Stimulated activated naive B cell treated with anti-CD40 and anti-IgM and Interleukin-4, amounts not matched to agents 10 μg/mL and 1 μg/mL and 100 μg/mL, for 72 hours (primary cell): Measurements from ENCODE around the gene TOMM20.

Experiments used
- ATAC-seq, 2 donors: fragments of 150-1000 bp; cut with Tn5 transposase; replicated peaks; 2 replicates each; pipeline ENCODE4 v1.10.0; 2021; ENCODE audit warnings: moderate library complexity in 1 of 2
- DNase-seq: peaks from one replicate; pipeline ENCODE4 v3.0.0; 2021
- H3K27ac Mint-ChIP-seq: one replicate; pipeline ENCODE4 v1.8.0; 2022; ENCODE audit warnings: mild to moderate bottlenecking, mixed read lengths
- H3K27me3 Mint-ChIP-seq, 2 donors: one replicate each; pipeline ENCODE4 v1.8.0; 2022; ENCODE audit warnings: mixed read lengths in 2 of 2
- H3K36me3 Mint-ChIP-seq, 2 donors: one replicate each; pipeline ENCODE4 v1.8.0; 2022; ENCODE audit warnings: mixed read lengths in 2 of 2, mild to moderate bottlenecking in 1 of 2
- H3K4me1 Mint-ChIP-seq, 2 donors: one replicate each; pipeline ENCODE4 v1.8.0; 2022; ENCODE audit warnings: mixed read lengths in 2 of 2, mild to moderate bottlenecking in 1 of 2
- H3K4me3 Mint-ChIP-seq, 2 donors: one replicate each; pipeline ENCODE4 v1.8.0; 2022; ENCODE audit warnings: mild to moderate bottlenecking in 2 of 2, mixed read lengths in 2 of 2, moderate library complexity in 1 of 2
- H3K9me3 Mint-ChIP-seq, 2 donors: one replicate each; pipeline ENCODE4 v1.8.0; 2022; ENCODE audit warnings: mixed read lengths in 2 of 2, mild to moderate bottlenecking in 1 of 2

The TOMM20 gene

GRCh38 chr1:235127732-235128455 is 743 bp downstream of the TOMM20 start:
- no peak for DNase-seq
- Mint-ChIP-seq H3K27me3 (no peaks in the 10 kb centered on the region), H3K36me3 (peaks cover 29 to 37% of the 10 kb centered on the region in 2 donors), H3K27ac (peak overlapping the region; percentile 99), H3K9me3 (no peaks in the 10 kb centered on the region), H3K4me3 (peak overlapping the region; percentile 96), H3K4me1 (peaks cover 17 to 43% of the 10 kb centered on the region in 2 donors)
- ATAC-seq, result peak; percentile 8 to 17

GRCh38 chr1:235127203-235127602 is 1.4 kb downstream of the TOMM20 start:
- Mint-ChIP-seq H3K4me3 (peak overlapping the region; percentile 96), H3K27me3 (no peaks in the 10 kb centered on the region), H3K36me3 (peaks cover 25 to 36% of the 10 kb centered on the region in 2 donors), H3K9me3 (no peaks in the 10 kb centered on the region), H3K27ac (no peak overlapping the region), H3K4me1 (peaks cover 20 to 50% of the 10 kb centered on the region in 2 donors)
- ATAC-seq, result no peak
- DNase-seq, result no peak

- peaks cover 35 to 37% of the 10 kb centered on the region in 2 donors for H3K36me3 Mint-ChIP-seq
- DNase-seq, result no peak
- no peaks in the 10 kb centered on the region for H3K27me3 Mint-ChIP-seq
- H3K4me1 Mint-ChIP-seq, result peaks cover 20 to 50% of the 10 kb centered on the region in 2 donors
- H3K27ac Mint-ChIP-seq, result no peak overlapping the region
- ATAC-seq, result no peak
- no peak overlapping the region for H3K4me3 Mint-ChIP-seq
- no peaks in the 10 kb centered on the region for H3K9me3 Mint-ChIP-seq
Measured at GRCh38 chr1:235124665-235125064, 4.0 kb downstream of the TOMM20 start.

- DNase-seq (no peak), ATAC-seq (no peak)
- Mint-ChIP-seq H3K4me3 (no peak overlapping the region), H3K36me3 (peaks cover 35 to 38% of the 10 kb centered on the region in 2 donors), H3K27ac (no peak overlapping the region), H3K27me3 (no peaks in the 10 kb centered on the region), H3K4me1 (peaks cover 20 to 50% of the 10 kb centered on the region in 2 donors), H3K9me3 (no peaks in the 10 kb centered on the region)
Measured at GRCh38 chr1:235124111-235124510, 4.5 kb downstream of the TOMM20 start.

- no peak overlapping the region for H3K27ac Mint-ChIP-seq
- peaks cover 15 to 43% of the 10 kb centered on the region in 2 donors for H3K4me1 Mint-ChIP-seq
- no peak for ATAC-seq
- no peaks in the 10 kb centered on the region for H3K9me3 Mint-ChIP-seq
- H3K27me3 Mint-ChIP-seq, result no peaks in the 10 kb centered on the region
- H3K36me3 Mint-ChIP-seq, result peaks cover 29 to 35% of the 10 kb centered on the region in 2 donors
- no peak overlapping the region for H3K4me3 Mint-ChIP-seq
- no peak for DNase-seq
Measured at GRCh38 chr1:235122348-235122747, 6.3 kb downstream of the TOMM20 start.

GRCh38 chr1:235113183-235113917 is 15.3 kb downstream of the TOMM20 start:
- ATAC-seq (no peak), DNase-seq (no peak)
- H3K36me3 Mint-ChIP-seq, result peaks cover 41 to 57% of the 10 kb centered on the region in 2 donors
- no peaks in the 10 kb centered on the region for H3K27me3 Mint-ChIP-seq
- H3K27ac Mint-ChIP-seq, result no peak overlapping the region
- H3K9me3 Mint-ChIP-seq, result no peaks in the 10 kb centered on the region
- H3K4me1 Mint-ChIP-seq, result no peaks in the 10 kb centered on the region
- H3K4me3 Mint-ChIP-seq, result no peak overlapping the region

GRCh38 chr1:235112297-235113182 is 16.1 kb downstream of the TOMM20 start:
- H3K4me1 Mint-ChIP-seq, result no peaks in the 10 kb centered on the region
- no peak for DNase-seq
- ATAC-seq, result no peak
- H3K36me3 Mint-ChIP-seq, result peaks cover 44 to 62% of the 10 kb centered on the region in 2 donors
- H3K27me3 Mint-ChIP-seq, result no peaks in the 10 kb centered on the region
- H3K27ac Mint-ChIP-seq, result no peak overlapping the region
- H3K9me3 Mint-ChIP-seq, result no peaks in the 10 kb centered on the region
- H3K4me3 Mint-ChIP-seq, result no peak overlapping the region

- Mint-ChIP-seq H3K27ac (no peak overlapping the region), H3K36me3 (peaks cover 46 to 69% of the 10 kb centered on the region in 2 donors), H3K4me3 (no peak overlapping the region)
Measured at GRCh38 chr1:235111107-235111506, 17.5 kb downstream of the TOMM20 start.

GRCh38 chr1:235108876-235109275 is 19.8 kb downstream of the TOMM20 start:
- Mint-ChIP-seq H3K4me1 (peaks cover 12 to 14% of the 10 kb centered on the region in 2 donors), H3K27ac (no peak overlapping the region), H3K4me3 (no peak overlapping the region), H3K9me3 (no peaks in the 10 kb centered on the region), H3K27me3 (peaks cover 0 to 6% of the 10 kb centered on the region in 2 donors), H3K36me3 (peaks cover 42 to 68% of the 10 kb centered on the region in 2 donors)
- no peak for DNase-seq
- no peak for ATAC-seq

More at GRCh38 chr1:235111107-235111506, 17.5 kb downstream of the TOMM20 start:
- H3K9me3 Mint-ChIP-seq, result no peaks in the 10 kb centered on the region
- H3K27me3 Mint-ChIP-seq, result no peaks in the 10 kb centered on the region
- DNase-seq (no peak), ATAC-seq (no peak)
- peaks cover 0 to 3% of the 10 kb centered on the region in 2 donors for H3K4me1 Mint-ChIP-seq

GRCh38 chr1:235108185-235108593 is 20.4 kb downstream of the TOMM20 start:
- Mint-ChIP-seq H3K4me3 (no peak overlapping the region), H3K27ac (no peak overlapping the region), H3K36me3 (peaks cover 38 to 64% of the 10 kb centered on the region in 2 donors), H3K4me1 (peaks cover 15% of the 10 kb centered on the region in 2 donors), H3K27me3 (peaks cover 0 to 8% of the 10 kb centered on the region in 2 donors), H3K9me3 (no peaks in the 10 kb centered on the region)
- no peak for ATAC-seq
- DNase-seq, result no peak

GRCh38 chr1:235107368-235108184 is 21.1 kb downstream of the TOMM20 start:
- no peak for ATAC-seq
- peaks cover 36 to 62% of the 10 kb centered on the region in 2 donors for H3K36me3 Mint-ChIP-seq
- peaks cover 15% of the 10 kb centered on the region in 2 donors for H3K4me1 Mint-ChIP-seq
- H3K9me3 Mint-ChIP-seq, result no peaks in the 10 kb centered on the region
- H3K4me3 Mint-ChIP-seq, result no peak overlapping the region
- DNase-seq, result no peak
- peak overlapping the region; percentile 7 for H3K27ac Mint-ChIP-seq
- H3K27me3 Mint-ChIP-seq, result peaks cover 0 to 8% of the 10 kb centered on the region in 2 donors

- no peak overlapping the region for H3K27ac Mint-ChIP-seq
- no peak for DNase-seq
- peaks cover 15 to 19% of the 10 kb centered on the region in 2 donors for H3K4me1 Mint-ChIP-seq
- peaks cover 0 to 2% of the 10 kb centered on the region in 2 donors for H3K9me3 Mint-ChIP-seq
- ATAC-seq, result no peak
- no peak overlapping the region for H3K4me3 Mint-ChIP-seq
- peaks cover 4 to 13% of the 10 kb centered on the region in 2 donors for H3K27me3 Mint-ChIP-seq
- peaks cover 40 to 67% of the 10 kb centered on the region in 2 donors for H3K36me3 Mint-ChIP-seq
Measured at GRCh38 chr1:235106457-235106856, 22.2 kb downstream of the TOMM20 start.
